Fibroblast of lung (primary cell): ENCODE results near the gene CANX.

ENCODE experiments used
- EZH2 ChIP-seq: IDR thresholded peaks from 2 replicates; pipeline ENCODE4 v1.5.1; 2012; ENCODE audit warnings: low read length, control low read depth, mild to moderate bottlenecking; ENCODE audit errors: missing control alignments
- TF ChIP-seq, protein P1 (sequence below), 2 donors: IDR thresholded peaks in 1 of 2; conservative IDR thresholded peaks in 1 of 2; 1 replicate in 1 of 2; 2 replicates in 1 of 2; pipeline ENCODE4 v1.5.1; 2011 to 2012; ENCODE audit warnings: low read length in 2 of 2, control low read depth in 1 of 2, inconsistent platforms in 1 of 2, low read depth in 1 of 2, mild to moderate bottlenecking in 1 of 2

DNA sequence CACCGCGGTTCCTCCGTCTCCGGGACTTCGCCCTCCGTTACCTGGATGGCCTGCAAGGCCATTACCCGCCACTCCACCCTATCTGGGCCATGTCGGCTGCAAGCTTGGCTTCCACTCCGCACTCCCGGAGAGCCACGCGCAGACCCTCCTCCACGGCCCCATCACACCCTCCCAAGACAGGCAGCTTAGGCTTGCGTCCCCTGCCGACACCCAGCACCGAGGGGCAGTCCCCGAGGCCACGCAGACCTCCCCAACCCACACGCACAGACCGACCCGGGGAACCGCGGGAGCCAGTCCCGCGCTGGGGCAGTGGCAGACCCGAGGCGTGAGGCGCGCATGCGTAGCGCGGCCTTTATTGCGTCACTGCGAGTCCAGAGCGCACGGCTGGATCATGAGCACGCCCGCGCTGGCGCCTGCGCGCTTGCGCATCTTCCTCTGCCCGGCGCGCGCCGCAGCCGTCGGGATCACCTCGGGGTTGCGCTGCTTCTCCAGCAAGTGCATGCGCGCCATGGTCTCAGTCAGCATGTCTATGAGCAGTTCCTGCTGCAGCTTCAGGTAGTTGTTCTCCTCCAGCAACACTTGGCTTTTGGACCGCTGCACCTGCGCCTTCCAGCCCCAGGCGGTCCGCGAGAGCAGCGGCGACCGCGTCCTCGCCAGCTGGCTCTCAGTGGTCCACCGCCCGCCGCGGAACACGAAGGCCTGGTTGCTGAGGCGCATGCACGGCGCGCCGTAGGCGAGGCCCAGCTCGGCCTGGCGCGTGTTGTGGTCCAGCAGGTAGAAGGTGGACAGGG is 20.3 kb upstream of the CANX start:
- TF ChIP-seq, protein P1, sequence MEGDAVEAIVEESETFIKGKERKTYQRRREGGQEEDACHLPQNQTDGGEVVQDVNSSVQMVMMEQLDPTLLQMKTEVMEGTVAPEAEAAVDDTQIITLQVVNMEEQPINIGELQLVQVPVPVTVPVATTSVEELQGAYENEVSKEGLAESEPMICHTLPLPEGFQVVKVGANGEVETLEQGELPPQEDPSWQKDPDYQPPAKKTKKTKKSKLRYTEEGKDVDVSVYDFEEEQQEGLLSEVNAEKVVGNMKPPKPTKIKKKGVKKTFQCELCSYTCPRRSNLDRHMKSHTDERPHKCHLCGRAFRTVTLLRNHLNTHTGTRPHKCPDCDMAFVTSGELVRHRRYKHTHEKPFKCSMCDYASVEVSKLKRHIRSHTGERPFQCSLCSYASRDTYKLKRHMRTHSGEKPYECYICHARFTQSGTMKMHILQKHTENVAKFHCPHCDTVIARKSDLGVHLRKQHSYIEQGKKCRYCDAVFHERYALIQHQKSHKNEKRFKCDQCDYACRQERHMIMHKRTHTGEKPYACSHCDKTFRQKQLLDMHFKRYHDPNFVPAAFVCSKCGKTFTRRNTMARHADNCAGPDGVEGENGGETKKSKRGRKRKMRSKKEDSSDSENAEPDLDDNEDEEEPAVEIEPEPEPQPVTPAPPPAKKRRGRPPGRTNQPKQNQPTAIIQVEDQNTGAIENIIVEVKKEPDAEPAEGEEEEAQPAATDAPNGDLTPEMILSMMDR (conservative IDR thresholded peaks at IDR 0.05 in 1 of 2, IDR thresholded peaks at IDR 0.05 in 1 of 2; ENCODE audit: low read depth in 1 of 2, low read length in 2 of 2), result no peak
- TF ChIP-seq EZH2, result no peak
